Measurements from ENCODE around the gene PCYOX1L.

The PCYOX1L gene

DNA sequence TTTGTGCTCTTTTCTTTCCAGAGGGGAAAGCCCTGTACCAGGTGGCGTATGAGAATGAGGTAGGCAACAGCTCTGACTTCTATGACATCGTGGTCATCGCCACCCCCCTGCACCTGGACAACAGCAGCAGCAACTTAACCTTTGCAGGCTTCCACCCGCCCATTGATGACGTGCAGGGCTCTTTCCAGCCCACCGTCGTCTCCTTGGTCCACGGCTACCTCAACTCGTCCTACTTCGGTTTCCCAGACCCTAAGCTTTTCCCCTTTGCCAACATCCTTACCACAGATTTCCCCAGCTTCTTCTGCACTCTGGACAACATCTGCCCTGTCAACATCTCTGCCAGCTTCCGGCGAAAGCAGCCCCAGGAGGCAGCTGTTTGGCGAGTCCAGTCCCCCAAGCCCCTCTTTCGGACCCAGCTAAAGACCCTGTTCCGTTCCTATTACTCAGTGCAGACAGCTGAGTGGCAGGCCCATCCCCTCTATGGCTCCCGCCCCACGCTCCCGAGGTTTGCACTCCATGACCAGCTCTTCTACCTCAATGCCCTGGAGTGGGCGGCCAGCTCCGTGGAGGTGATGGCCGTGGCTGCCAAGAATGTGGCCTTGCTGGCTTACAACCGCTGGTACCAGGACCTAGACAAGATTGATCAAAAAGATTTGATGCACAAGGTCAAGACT is 10.3 kb downstream of the PCYOX1L start:
- no peak for DNase-seq (ENCODE audit: low read depth in 2 of 2)

DNA sequence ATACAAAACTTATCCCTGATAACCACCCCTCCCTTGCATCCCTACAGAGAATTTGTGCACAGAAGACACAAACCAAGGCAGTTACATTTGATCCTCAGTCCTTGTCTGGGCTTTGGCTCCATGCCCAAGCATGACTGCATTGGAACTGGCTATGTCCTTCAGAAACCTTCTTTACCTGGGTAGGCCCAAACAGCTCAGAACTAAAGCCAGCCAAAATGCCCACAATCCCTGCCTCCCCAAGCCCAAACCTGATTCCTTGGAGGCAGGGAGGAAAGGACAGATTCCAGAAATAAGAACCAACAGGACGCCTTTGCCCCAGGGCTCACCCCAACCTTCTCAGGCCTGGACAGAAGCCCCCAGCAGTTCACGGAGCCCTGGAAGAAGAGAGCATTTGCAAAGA is 13.0 kb downstream of the PCYOX1L start:
- DNase-seq (ENCODE audit: low read depth in 2 of 2): no peak

DNA sequence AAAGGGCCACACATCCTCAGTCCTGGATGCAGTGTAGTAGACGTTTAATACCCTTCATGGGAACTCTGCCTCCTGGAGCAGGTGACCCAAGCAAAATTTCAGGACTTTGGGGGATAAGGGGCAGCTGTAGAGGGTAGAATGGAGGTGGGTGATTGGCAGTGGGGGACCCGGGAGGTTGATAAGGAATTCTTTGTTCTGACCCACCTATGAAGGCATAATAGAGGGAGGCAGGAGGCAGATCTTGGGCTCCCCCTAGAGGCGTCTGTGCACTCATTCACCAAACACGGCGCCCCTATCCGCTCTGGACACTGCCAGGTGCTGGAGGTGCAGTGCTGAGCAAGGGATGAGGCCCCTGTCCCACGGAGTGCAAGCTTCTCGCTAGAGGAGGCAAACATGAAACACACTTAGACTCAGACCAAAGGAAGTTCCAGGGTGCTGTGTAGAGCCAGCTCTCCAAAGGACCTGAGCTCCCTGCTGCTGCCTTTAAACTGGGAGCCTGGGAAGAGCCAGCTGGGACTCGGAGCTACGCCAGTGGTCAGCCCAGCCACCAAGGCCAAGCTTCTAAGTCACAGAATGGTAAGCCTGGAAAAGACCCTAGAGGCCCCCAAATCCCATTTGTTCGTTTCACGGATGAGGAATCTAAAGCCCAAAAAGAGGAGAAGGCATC is 13.6 kb downstream of the PCYOX1L start:
- DNase-seq (ENCODE audit: low read depth in 2 of 2): no peak

DNA sequence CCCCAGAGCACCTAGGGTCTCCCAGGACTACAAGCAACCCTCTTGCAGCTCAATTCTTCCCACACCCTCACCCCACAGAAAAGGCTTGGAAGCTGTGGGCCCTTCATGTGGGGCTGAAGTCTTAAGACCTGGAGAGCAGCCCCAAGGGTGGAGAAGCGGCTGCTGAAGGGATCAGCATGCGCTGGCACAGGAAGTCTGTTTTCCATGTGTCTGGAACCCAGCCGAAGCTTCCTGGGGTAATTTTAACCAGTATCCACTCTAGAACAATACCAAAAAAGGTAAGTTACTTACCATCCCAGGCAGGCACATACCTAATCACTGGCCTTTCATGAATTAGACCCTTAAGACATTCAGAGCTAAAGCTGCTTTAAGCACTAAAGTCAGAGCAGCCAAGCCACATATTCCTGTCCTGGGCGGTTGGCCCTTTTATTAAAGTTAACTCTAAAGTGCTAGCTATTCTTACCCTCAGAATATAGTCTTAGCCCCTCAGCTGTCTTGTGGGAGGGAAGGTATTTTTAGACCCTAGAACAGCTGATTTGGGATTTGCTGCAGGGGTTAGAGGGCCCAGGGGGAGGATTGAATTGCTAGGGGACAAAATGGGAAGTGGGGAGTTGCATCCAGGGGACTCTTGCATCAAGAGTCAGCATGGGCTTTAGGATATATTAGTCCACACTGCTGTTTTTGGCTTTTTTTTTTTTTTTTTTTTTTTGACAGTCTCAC is 14.4 kb downstream of the PCYOX1L start:
- no peak for DNase-seq (ENCODE audit: low read depth in 2 of 2)

DNA sequence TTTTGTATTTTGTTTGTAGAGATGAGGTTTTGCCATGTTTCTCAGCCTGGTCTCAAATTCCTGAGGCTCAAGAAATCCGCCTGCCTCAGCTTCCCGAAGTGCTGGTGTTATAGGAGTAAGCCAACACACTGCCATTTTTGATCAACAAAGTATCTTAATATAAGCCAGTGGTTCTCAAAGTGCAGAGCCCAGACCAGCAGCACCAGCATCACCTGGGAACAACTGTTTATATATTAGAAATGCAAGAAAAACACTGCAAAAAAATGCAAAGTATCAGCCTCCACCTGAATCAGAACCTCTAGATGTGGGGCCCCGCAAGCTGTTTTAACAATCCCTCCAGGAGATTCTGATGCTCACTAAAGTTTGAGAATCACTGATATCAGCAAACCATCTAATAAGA is 15.1 kb downstream of the PCYOX1L start:
- no peak for DNase-seq (ENCODE audit: low read depth in 2 of 2)

DNA sequence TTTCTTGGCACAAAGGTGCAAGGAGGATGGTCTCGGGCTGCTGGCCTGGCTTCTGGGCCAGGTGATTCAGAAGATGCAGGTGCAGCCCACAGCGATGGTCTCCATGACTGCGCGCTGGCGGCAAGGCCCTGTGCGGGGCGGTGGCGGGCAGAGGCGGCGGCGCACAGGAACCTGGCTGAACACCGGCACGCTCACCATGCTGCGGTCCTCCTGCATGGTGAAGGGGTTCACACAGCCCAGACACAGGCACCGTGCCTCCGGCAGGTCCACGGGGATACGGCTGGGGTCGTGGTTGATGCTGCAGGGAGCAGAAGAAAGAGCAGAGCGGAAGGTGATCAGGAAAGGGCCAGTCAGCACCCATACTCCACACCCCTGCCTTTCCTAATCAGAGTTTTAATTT is 16.5 kb downstream of the PCYOX1L start:
- no peak for DNase-seq (ENCODE audit: low read depth in 2 of 2)

DNA sequence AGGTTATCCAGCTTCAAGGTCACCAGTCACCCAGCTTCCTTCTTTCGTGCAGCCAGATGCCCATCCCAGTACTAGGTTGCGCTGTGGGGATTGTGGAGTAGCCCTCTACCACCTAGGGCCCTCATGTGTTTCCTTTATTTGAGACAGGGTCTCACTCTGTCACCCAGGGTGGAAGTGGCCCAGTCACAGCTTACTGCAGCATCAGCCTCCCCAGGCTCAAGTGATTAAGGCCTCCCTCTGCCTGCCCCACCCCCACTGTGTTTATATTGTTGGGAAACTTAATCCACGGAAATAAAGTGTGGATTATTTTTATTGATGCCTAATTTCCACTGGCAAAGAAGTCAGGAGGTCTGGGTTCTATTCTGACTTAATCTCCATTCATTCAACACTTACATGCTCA is 17.0 kb downstream of the PCYOX1L start:
- DNase-seq (ENCODE audit: low read depth in 2 of 2): no peak

DNA sequence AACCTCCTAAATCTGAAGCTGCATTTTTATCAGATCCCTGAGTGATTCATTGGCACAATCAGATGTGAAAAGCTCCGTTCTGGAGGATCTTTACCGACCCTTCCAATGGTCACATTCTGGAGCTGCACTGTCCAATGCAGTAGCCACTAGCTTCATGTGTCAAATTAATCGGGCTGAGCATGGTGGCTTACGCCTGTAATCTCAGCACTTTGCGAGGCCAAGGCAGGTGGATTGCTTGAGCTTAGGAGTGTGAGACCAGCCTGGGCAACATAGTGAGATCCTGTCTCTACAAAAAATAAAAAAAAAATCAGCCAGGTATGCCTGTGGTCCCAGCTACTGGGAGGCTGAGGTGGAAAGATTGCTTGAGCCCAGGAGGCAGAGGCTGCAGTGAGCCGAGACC is 17.6 kb downstream of the PCYOX1L start:
- DNase-seq (ENCODE audit: low read depth in 2 of 2): no peak

DNA sequence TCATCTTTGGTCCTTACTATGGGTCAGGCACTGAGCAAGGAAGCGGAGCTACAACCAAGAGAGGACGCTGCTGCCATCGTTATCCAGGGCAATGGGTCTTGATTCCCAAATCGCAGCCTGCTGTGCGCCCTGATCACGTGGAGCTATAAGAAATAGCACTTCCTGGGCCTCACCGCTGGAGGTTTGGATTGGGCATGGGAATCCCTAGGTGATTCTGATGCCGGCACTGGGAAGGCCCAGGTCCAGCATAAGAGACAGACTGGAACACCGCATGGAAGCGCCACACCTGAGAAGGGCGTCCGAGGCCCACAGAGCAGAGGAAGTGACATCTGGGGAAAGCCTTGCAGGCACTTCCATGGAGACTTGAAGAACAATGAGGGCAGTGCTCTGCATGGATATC is 18.3 kb downstream of the PCYOX1L start:
- no peak for DNase-seq (ENCODE audit: low read depth in 2 of 2)

DNA sequence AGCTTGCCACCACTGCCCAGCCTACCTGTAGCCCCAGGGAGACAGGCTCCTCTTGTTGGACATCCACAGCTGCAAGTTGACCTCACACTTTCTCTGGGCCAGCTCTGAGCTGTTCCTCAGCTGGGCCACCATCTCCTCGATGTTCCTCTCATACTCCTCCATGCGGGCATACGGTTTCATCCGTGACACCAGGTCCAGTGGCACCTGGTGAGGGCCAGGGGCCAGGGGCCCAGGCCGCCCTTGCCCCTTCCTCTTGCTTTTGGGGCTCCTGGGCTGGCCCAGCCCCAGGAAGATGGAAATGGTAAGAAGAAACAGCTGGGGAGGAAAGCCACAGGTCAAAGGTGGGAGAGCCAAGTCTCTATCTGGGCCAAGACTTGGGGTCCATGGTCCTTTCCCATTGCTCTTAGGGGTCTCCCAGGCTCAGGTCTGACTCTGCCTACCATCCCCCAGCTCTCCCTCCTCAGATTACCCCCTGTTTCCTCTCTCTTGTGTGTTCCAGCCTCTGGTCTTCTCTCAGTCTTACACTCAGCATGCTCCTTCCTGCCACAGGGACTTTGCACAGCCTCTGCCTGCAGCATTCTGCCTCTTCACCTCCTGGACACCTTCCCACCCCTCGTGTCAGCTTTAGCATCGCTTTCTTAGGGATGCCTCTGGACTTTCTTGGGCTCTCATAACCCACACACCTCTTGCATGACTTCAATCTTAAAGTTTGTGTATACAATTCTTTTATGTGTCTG is 19.0 kb downstream of the PCYOX1L start:
- DNase-seq (ENCODE audit: low read depth in 2 of 2): no peak

DNA sequence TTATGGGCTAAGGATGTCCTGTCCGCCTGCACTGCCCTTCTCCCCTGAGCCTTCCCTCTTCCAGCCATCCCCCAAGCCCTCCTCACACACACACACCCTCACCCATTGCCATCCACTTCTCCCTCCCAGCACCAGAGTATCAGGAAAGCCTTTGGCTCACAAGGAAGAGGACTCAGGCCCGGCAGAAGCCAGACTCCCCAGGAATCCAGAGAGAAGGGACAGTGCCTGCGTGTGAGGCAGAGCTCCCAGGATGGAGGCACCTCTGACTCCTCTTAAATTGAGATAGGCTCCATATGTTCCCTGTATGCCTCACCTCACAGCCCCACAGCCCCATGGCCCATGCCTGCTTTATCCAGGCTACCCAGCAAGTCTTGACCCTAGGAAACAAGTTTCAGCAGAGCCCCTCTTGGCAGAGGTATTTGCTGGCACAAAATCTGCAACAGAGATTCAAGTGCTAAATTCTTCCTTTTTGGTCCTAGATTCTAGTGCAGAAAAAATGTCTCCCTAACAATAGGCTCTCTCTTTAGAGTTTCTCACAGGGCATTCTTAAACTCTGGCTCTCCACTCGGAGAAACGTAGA is 20.5 kb downstream of the PCYOX1L start:
- DNase-seq (ENCODE audit: low read depth in 2 of 2): no peak

DNA sequence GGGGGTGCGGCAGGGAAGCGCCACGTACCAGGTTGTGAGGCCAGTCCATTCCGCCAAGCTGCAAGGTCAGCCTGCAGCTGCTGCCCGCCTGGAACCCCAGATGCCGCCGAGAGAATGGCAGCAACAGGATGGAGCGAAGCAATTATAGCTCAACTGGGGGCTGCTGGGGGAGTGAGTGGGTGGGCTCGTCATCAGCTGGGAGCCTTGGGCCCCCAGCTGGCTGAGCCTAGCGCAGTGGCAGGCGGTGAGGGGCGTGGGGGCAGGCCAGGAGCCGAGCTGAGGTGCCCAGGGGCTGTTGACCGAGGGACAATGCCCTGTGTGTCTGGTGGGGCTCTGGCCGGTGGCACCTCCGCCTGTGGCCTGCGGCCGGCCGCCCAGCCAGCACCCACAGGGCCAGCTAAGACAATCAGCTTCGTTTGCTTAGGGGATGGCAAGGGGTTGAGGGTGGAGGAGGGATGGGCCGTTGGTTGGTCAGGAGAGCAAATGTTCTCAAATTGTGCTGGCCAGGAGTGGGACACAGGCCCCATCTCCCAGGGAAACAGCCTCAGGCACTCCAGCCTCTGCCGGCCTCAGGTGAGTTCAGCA is 21.4 kb downstream of the PCYOX1L start, which contains the start of gene IL17B:
IL17B (minus strand) TSS at position 116 of the 585 bp plus-strand sequence; CDS start at position 49, 67 bp downstream.
- no peak for DNase-seq (ENCODE audit: low read depth in 2 of 2)

DNA sequence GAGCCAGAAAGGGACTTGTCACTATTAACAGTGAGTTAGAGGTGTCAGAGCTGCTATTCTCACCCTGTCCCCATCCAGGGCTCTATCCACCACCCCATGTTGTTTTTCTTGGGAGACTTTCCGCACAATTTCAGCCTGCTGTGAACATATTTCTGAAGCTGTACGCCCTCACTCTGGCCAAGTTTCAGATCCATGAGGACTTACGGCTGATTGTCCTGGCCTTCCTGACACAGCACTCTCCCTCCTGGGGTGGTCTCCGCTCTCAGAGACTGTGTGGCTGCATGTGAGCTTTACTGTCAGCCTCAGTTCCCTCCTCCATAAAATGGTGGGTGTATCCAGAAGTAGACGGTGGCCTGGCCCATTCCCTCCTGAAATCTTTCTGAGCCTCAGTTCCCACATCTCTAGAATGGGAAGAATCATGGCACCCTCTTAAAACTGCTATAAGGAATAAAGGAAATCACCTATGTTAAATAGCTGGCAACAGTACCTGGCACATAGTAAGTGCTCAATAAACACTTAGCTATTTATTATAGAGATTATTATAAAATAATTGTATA is 22.1 kb downstream of the PCYOX1L start:
- DNase-seq (ENCODE audit: low read depth in 2 of 2): no peak

DNA sequence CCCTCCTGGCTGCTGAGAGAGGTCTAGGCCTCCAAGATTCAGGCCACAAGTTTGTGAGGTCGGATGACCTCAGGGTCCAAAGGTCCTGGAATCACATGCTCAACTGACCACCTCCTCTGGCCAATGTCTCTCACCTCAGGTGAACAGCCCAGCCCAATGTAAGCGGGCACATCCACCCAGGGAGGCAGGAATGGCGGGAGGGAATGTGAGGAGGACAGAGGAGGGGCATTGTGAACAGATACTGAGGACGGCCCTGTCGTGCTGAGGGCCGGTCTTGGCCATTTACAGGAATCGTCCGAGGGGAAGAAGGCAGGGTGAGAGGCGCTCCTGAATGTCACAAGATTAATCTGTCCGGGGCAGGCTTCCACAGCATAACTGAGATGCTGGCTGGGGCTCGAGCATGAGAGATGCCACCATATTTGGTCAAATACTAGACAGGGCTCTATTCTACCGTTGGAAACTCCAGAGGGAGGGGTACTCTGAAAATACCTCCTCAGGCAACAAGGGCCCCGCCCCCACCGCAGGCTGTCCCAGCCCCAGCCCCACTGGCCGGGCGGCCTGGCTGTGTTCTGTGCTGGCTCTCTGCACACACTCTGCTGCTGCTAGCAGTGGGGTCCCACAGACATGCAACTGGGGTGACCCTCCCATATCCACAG is 22.7 kb downstream of the PCYOX1L start:
- no peak for DNase-seq (ENCODE audit: low read depth in 2 of 2)

DNA sequence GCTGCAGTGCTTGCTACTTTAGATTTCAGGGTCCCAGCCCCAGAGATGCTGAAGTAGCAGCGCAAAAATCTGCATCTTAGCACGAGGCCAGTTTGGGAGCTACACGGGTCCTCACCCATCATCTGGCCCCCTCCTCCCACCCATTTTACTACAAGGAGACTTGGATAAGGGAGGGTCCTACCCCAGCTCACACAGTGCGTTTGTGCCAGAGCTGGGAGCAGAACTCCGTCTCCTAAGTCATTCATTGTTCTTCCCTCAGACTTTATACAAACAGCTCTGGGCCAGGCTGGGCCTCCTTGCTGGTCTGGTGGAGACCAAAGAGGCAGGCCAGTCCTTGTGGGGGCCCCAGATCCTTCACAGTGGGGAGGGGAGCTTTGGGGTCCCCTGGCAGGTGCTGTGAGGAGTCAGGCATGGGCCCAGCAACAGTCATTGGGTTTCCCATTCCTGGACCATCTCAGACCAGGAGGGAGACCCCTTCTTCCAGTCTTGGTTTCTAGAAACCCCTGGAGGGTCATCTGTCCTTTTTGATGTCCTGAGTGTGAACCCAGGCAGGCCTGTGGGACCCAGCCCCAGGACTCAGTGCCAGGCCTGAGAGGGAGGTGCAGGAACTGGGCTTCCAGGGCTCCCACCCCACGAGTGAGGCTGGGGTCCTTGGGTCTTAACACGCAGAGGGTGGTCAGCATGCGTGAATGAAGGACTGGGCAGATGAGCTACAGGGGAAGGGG is 23.6 kb downstream of the PCYOX1L start:
- DNase-seq (ENCODE audit: low read depth in 2 of 2): no peak

DNA sequence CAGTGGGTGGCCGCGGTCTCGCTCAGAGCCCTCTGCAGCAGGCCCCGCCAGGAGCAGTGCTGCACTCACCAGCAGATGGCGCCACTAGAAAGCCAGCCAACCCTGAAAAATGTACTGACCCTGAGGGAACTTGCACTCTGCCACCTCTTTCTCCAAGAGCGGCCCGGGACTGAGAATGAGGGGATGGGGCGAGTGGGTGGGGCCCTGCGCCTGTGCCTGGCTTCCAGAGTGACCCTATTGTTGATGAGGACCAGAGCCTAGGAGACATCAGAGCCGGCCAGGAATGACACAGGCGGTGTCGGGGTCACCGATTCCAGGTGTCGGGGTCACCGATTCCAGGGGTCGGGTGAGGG is 24.1 kb downstream of the PCYOX1L start:
- no peak for DNase-seq (ENCODE audit: low read depth in 2 of 2)

DNA sequence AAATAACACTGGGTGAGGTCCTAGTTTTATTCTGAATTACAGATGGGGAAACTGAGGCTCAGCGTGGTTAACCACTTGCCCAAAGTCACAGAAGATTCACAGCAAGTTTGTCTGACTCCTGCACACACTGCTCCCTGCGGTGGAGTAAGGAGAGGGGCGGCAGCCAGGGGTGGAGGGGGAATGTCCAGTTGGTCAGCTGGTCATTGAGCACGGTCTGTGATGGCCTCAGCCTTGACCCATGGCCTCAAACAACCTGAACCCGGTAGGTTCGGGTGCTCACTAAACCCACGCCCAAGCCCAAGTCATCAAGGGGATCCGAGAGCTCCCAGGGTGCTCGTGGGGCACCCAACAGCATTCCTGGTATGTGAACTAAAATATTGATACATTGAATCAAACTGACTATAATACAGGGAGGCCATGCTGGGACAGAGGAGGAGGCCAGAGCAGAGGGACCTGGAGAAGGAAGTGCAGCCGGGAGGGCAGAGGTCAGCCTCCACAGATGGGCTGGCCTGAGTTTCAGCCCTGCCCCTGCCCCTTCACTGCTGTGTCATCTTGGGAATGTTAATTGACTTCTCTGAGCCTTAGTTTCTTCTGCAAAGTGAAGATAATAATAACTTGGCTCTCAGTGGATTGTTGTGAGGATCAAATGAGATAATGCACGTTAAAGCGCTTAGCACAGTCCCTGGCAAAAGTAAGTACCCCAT is 24.8 kb downstream of the PCYOX1L start:
- DNase-seq (ENCODE audit: low read depth in 2 of 2): no peak

DNA sequence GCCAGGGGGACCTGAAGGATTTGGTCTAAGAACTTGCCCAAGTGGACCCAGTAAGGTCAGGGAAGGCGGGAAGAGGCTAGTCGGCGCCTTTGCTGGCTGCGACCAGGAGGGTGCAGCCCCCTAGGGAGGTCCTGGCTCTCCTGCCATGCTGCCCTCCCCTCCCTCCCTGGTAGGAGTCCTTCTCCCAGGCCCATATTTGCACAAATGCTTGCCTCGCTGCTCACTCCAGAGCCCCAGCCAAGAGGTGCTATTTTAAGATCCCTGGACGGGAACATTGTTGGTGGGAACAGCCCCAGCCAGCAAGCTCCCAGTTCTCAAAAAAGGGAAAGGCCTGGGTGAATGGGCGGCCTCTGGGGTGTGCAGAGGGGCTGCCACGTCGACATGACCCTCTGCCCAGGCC is 25.6 kb downstream of the PCYOX1L start:
- no peak for DNase-seq (ENCODE audit: low read depth in 2 of 2)

DNA sequence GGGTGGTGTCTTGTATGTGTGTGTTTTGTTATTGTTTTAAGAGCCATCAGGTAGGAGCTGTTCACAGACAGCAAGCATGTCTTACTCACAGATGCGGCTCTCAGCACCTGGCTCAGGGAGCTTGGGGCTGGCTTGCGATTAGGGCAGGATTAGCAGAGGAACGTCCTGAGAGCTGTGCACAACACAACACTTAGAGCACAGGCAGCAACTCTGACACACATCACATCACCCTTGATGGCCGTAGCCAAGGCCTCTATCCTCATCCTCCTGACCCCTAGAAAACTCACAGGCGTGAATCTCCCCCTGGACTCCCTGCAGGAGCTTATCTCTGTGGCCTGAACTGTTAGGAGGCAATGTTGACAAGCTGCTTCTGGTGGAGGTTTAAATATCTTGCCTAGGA is 28.3 kb downstream of the PCYOX1L start:
- no peak for DNase-seq (ENCODE audit: low read depth in 2 of 2)

Measured in fibroblast of skin of left quadriceps (primary cell).